ENCODE data around the gene UBE2D3.

GRCh38 chr4:102862016-102862415 is 34.7 kb upstream of the UBE2D3 start:
- TF ChIP-seq CTCF (IDR thresholded peaks at IDR 0.05), result no peak
- TF ChIP-seq POLR2A (IDR thresholded peaks at IDR 0.05), result no peak
